KOPT-K1 (cell line): Measurements from ENCODE around the gene CDCP1.
"Not testable (repeated sequence)": the region's sequence is repeated elsewhere in the genome, so short reads cannot be mapped to it uniquely, and the experiment has no call there.

Experiments
- H3K27ac ChIP-seq: fragments of 200-600 bp; sonication (generic); 2 replicates; pipeline ENCODE4 v1.5.1; 2016; ENCODE audit warnings: antibody characterized with exemption, mild to moderate bottlenecking, low read depth, low read length; ENCODE audit not compliant: poor library complexity, severe bottlenecking
- H3K36me3 ChIP-seq: fragments of 200-600 bp; sonication (generic); 2 replicates; pipeline ENCODE4 v1.5.1; 2017; ENCODE audit warnings: antibody characterized with exemption, mild to moderate bottlenecking, low read length, moderate library complexity; ENCODE audit not compliant: insufficient read depth
- H3K9me3 ChIP-seq: fragments of 200-600 bp; sonication (generic); 2 replicates; pipeline ENCODE4 v1.5.1; 2017; ENCODE audit warnings: antibody characterized with exemption, low read length, mild to moderate bottlenecking; ENCODE audit not compliant: insufficient read depth, poor library complexity, severe bottlenecking

The CDCP1 gene

GRCh38 chr3:45055032-45055410 is 91.2 kb downstream of the CDCP1 start:
- Histone ChIP-seq H3K27ac (no peak overlapping the region), H3K36me3 (no peaks in the 10 kb centered on the region), H3K9me3 (no peaks in the 10 kb centered on the region)

GRCh38 chr3:45054196-45054857 is 91.9 kb downstream of the CDCP1 start:
- no peak overlapping the region for H3K27ac ChIP-seq
- H3K9me3 ChIP-seq: no peaks in the 10 kb centered on the region
- H3K36me3 ChIP-seq: no peaks in the 10 kb centered on the region

GRCh38 chr3:45053805-45054195 is 92.4 kb downstream of the CDCP1 start:
- H3K9me3 ChIP-seq, H3K36me3 ChIP-seq, H3K27ac ChIP-seq: not testable (repeated sequence)

GRCh38 chr3:45051685-45052084 is 94.5 kb downstream of the CDCP1 start:
- H3K27ac ChIP-seq: no peak overlapping the region
- no peaks in the 10 kb centered on the region for H3K36me3 ChIP-seq
- no peaks in the 10 kb centered on the region for H3K9me3 ChIP-seq

- H3K9me3 ChIP-seq: no peaks in the 10 kb centered on the region
- H3K36me3 ChIP-seq: no peaks in the 10 kb centered on the region
- H3K27ac ChIP-seq: no peak overlapping the region
Observed at GRCh38 chr3:45049807-45050206, 96.4 kb downstream of the CDCP1 start.

- no peak overlapping the region for H3K27ac ChIP-seq
- H3K36me3 ChIP-seq: no peaks in the 10 kb centered on the region
- no peaks in the 10 kb centered on the region for H3K9me3 ChIP-seq
Observed at GRCh38 chr3:45048244-45048643, 97.9 kb downstream of the CDCP1 start.

GRCh38 chr3:45043728-45044299 is 102.4 kb downstream of the CDCP1 start:
- no peak overlapping the region for H3K27ac ChIP-seq
- H3K36me3 ChIP-seq: no peaks in the 10 kb centered on the region
- no peaks in the 10 kb centered on the region for H3K9me3 ChIP-seq

GRCh38 chr3:45042162-45042561 is 104.0 kb downstream of the CDCP1 start:
- H3K9me3 ChIP-seq: no peaks in the 10 kb centered on the region
- no peak overlapping the region for H3K27ac ChIP-seq
- H3K36me3 ChIP-seq: no peaks in the 10 kb centered on the region

GRCh38 chr3:45041666-45042065 is 104.5 kb downstream of the CDCP1 start:
- Histone ChIP-seq H3K27ac (no peak overlapping the region), H3K36me3 (no peaks in the 10 kb centered on the region), H3K9me3 (no peaks in the 10 kb centered on the region)

- Histone ChIP-seq H3K9me3 (no peaks in the 10 kb centered on the region), H3K27ac (no peak overlapping the region), H3K36me3 (no peaks in the 10 kb centered on the region)
Observed at GRCh38 chr3:45037720-45038455, 108.3 kb downstream of the CDCP1 start.

- Histone ChIP-seq H3K36me3 (no peaks in the 10 kb centered on the region), H3K9me3 (no peaks in the 10 kb centered on the region), H3K27ac (peak overlapping the region; percentile 54)
Observed at GRCh38 chr3:45035441-45036301, 110.5 kb downstream of the CDCP1 start.

- Histone ChIP-seq H3K36me3 (no peaks in the 10 kb centered on the region), H3K27ac (peak overlapping the region; percentile 54)
Observed at GRCh38 chr3:45034612-45035252, 111.4 kb downstream of the CDCP1 start.

GRCh38 chr3:45033791-45034190 is 112.4 kb downstream of the CDCP1 start:
- no peaks in the 10 kb centered on the region for H3K36me3 ChIP-seq
- no peaks in the 10 kb centered on the region for H3K9me3 ChIP-seq
- H3K27ac ChIP-seq: no peak overlapping the region

More at GRCh38 chr3:45034612-45035252, 111.4 kb downstream of the CDCP1 start:
- no peaks in the 10 kb centered on the region for H3K9me3 ChIP-seq
